ENCODE data around the gene ZNF136. TPM values are rescaled to one million over a fixed set of nuclear protein-coding genes. Genes with fewer than 3 reads are reported as not detected.

ZNF136 gene
- total and polyA plus RNA-seq, 2 experiments from 2014 or later: 5.6 to 6.7 TPM

- TF ChIP-seq, protein P1, sequence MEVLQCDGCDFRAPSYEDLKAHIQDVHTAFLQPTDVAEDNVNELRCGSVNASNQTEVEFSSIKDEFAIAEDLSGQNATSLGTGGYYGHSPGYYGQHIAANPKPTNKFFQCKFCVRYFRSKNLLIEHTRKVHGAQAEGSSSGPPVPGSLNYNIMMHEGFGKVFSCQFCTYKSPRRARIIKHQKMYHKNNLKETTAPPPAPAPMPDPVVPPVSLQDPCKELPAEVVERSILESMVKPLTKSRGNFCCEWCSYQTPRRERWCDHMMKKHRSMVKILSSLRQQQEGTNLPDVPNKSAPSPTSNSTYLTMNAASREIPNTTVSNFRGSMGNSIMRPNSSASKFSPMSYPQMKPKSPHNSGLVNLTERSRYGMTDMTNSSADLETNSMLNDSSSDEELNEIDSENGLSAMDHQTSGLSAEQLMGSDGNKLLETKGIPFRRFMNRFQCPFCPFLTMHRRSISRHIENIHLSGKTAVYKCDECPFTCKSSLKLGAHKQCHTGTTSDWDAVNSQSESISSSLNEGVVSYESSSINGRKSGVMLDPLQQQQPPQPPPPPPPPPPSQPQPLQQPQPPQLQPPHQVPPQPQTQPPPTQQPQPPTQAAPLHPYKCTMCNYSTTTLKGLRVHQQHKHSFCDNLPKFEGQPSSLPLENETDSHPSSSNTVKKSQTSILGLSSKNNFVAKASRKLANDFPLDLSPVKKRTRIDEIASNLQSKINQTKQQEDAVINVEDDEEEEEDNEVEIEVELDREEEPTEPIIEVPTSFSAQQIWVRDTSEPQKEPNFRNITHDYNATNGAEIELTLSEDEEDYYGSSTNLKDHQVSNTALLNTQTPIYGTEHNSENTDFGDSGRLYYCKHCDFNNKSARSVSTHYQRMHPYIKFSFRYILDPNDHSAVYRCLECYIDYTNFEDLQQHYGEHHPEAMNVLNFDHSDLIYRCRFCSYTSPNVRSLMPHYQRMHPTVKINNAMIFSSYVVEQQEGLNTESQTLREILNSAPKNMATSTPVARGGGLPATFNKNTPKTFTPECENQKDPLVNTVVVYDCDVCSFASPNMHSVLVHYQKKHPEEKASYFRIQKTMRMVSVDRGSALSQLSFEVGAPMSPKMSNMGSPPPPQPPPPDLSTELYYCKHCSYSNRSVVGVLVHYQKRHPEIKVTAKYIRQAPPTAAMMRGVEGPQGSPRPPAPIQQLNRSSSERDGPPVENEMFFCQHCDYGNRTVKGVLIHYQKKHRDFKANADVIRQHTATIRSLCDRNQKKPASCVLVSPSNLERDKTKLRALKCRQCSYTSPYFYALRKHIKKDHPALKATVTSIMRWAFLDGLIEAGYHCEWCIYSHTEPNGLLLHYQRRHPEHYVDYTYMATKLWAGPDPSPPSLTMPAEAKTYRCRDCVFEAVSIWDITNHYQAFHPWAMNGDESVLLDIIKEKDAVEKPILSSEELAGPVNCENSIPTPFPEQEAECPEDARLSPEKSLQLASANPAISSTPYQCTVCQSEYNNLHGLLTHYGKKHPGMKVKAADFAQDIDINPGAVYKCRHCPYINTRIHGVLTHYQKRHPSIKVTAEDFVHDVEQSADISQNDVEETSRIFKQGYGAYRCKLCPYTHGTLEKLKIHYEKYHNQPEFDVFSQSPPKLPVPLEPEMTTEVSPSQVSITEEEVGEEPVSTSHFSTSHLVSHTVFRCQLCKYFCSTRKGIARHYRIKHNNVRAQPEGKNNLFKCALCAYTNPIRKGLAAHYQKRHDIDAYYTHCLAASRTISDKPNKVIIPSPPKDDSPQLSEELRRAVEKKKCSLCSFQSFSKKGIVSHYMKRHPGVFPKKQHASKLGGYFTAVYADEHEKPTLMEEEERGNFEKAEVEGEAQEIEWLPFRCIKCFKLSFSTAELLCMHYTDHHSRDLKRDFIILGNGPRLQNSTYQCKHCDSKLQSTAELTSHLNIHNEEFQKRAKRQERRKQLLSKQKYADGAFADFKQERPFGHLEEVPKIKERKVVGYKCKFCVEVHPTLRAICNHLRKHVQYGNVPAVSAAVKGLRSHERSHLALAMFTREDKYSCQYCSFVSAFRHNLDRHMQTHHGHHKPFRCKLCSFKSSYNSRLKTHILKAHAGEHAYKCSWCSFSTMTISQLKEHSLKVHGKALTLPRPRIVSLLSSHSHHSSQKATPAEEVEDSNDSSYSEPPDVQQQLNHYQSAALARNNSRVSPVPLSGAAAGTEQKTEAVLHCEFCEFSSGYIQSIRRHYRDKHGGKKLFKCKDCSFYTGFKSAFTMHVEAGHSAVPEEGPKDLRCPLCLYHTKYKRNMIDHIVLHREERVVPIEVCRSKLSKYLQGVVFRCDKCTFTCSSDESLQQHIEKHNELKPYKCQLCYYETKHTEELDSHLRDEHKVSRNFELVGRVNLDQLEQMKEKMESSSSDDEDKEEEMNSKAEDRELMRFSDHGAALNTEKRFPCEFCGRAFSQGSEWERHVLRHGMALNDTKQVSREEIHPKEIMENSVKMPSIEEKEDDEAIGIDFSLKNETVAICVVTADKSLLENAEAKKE (CRISPR knock-in tag; IDR thresholded peaks at IDR 0.05): no peak
- TF ChIP-seq ZNF114 (CRISPR knock-in tag; IDR thresholded peaks at IDR 0.05): no peak
Observed at GRCh38 chr19:12237143-12237839, 74.4 kb downstream of the ZNF136 start (continued).

Other genes starting within 250 kb of the ZNF136 start
- 9.3 and 13.6 TPM in 2 replicates for gene ZNF700, start 238.0 kb upstream of the ZNF136 start, total RNA-seq (2014; rRNA removed; shearing (Covaris generic))
- gene ZNF700, start 238.0 kb upstream of the ZNF136 start, polyA plus RNA-seq (2016; fragmentation: Nextera tagmentation; extraction: Ambion mirVana): 4.5 and 6.0 TPM in 2 replicates
- 0.87 and 2.2 TPM in 2 replicates for gene ZNF763, start 198.1 kb upstream of the ZNF136 start, total RNA-seq (2014; rRNA removed; shearing (Covaris generic))
- gene ZNF763, start 198.1 kb upstream of the ZNF136 start, polyA plus RNA-seq (2016; fragmentation: Nextera tagmentation; extraction: Ambion mirVana): 0.61 and 1.7 TPM in 2 replicates
- gene ZNF433, start 127.4 kb upstream of the ZNF136 start, total RNA-seq (2014; rRNA removed; shearing (Covaris generic)): 2.0 and 9.8 TPM in 2 replicates
- gene ZNF433, start 127.4 kb upstream of the ZNF136 start, polyA plus RNA-seq (2016; fragmentation: Nextera tagmentation; extraction: Ambion mirVana): 3.4 and 4.1 TPM in 2 replicates
- gene ZNF878, start 110.1 kb upstream of the ZNF136 start, total RNA-seq (2014; rRNA removed; shearing (Covaris generic)): 16.4 and 18.6 TPM in 2 replicates
- 7.5 and 8.7 TPM in 2 replicates for gene ZNF878, start 110.1 kb upstream of the ZNF136 start, polyA plus RNA-seq (2016; fragmentation: Nextera tagmentation; extraction: Ambion mirVana)
- gene ZNF844, start 98.4 kb upstream of the ZNF136 start, total RNA-seq (2014; rRNA removed; shearing (Covaris generic)): 9.7 and 10.5 TPM in 2 replicates
- gene ZNF844, start 98.4 kb upstream of the ZNF136 start, polyA plus RNA-seq (2016; fragmentation: Nextera tagmentation; extraction: Ambion mirVana): 1.8 and 2.1 TPM in 2 replicates
- 7.5 and 15.7 TPM in 2 replicates for gene ZNF20, start 22.7 kb upstream of the ZNF136 start, total RNA-seq (2014; rRNA removed; shearing (Covaris generic))
- gene ZNF20, start 22.7 kb upstream of the ZNF136 start, polyA plus RNA-seq (2016; fragmentation: Nextera tagmentation; extraction: Ambion mirVana): 3.6 and 4.1 TPM in 2 replicates
- gene ZNF625, start 6.4 kb upstream of the ZNF136 start, total RNA-seq (2014; rRNA removed; shearing (Covaris generic)): 18.6 and 28.2 TPM in 2 replicates
- 7.4 and 12.9 TPM in 2 replicates for gene ZNF625, start 6.4 kb upstream of the ZNF136 start, polyA plus RNA-seq (2016; fragmentation: Nextera tagmentation; extraction: Ambion mirVana)
- 3.8 and 4.1 TPM in 2 replicates for gene ZNF44, start 131.8 kb downstream of the ZNF136 start, total RNA-seq (2014; rRNA removed; shearing (Covaris generic))
- gene ZNF44, start 131.8 kb downstream of the ZNF136 start, polyA plus RNA-seq (2016; fragmentation: Nextera tagmentation; extraction: Ambion mirVana): 3.4 and 4.3 TPM in 2 replicates
- gene ZNF563, start 170.5 kb downstream of the ZNF136 start, total RNA-seq (2014; rRNA removed; shearing (Covaris generic)): 3.2 and 4.5 TPM in 2 replicates
- 2.9 and 3.1 TPM in 2 replicates for gene ZNF563, start 170.5 kb downstream of the ZNF136 start, polyA plus RNA-seq (2016; fragmentation: Nextera tagmentation; extraction: Ambion mirVana)
- gene ZNF442, start 202.6 kb downstream of the ZNF136 start, total RNA-seq (2014; rRNA removed; shearing (Covaris generic)): 1.0 and 3.6 TPM in 2 replicates
- 0.71 and 1.2 TPM in 2 replicates for gene ZNF442, start 202.6 kb downstream of the ZNF136 start, polyA plus RNA-seq (2016; fragmentation: Nextera tagmentation; extraction: Ambion mirVana)
- gene ZNF799, start 238.2 kb downstream of the ZNF136 start, total RNA-seq (2014; rRNA removed; shearing (Covaris generic)): 5.3 and 5.7 TPM in 2 replicates
- 3.7 and 4.1 TPM in 2 replicates for gene ZNF799, start 238.2 kb downstream of the ZNF136 start, polyA plus RNA-seq (2016; fragmentation: Nextera tagmentation; extraction: Ambion mirVana)

Data from GM23338 (cell line).